K562 (cell line): ENCODE results near the gene RELCH. TPM values are rescaled to one million over a fixed set of nuclear protein-coding genes. Genes with fewer than 3 reads are reported as not detected.

ENCODE experiments used
- CEBPG ChIP-seq, 3 experiments: fragments of 200-800 bp in 1 of 3; sonication (Bioruptor generic) in 1 of 3; sonication (generic) in 1 of 3; formaldehyde crosslinking in 1 of 3; IDR thresholded peaks in 2 of 3; conservative IDR thresholded peaks in 1 of 3; 2 replicates each; pipeline versions ENCODE4 v1.6.1 to v1.8.0; 2016 to 2022; ENCODE audit warnings: missing compliant biosample characterization in 2 of 3, missing genetic modification characterization in 2 of 3, mild to moderate bottlenecking in 1 of 3, missing genetic modification reagents in 1 of 3
- DEAF1 ChIP-seq: fragments of 450-650 bp; formaldehyde crosslinking; IDR thresholded peaks from 2 replicates; pipeline ENCODE4 v1.4.0; 2020; ENCODE audit warnings: mild to moderate bottlenecking, moderate library complexity
- MTA2 ChIP-seq: fragments of 450-650 bp; IDR thresholded peaks from 2 replicates; pipeline ENCODE4 v1.6.1; 2016; ENCODE audit warnings: low read depth
- PHF21A ChIP-seq: fragments of 450-650 bp; IDR thresholded peaks from 2 replicates; pipeline ENCODE4 v1.6.1; 2017; ENCODE audit warnings: low read depth, borderline replicate concordance
- PRDM10 ChIP-seq: fragments of 450-650 bp; IDR thresholded peaks from 2 replicates; pipeline ENCODE4 v1.6.1; 2018; ENCODE audit not compliant: partially characterized antibody
- RAD21 ChIP-seq, 2 experiments: fragments of 250-450 bp in 1 of 2; fragments of 450-650 bp in 1 of 2; sonication (Bioruptor Pico) in 1 of 2; formaldehyde crosslinking in 1 of 2; IDR thresholded peaks in 1 of 2; conservative IDR thresholded peaks in 1 of 2; 2 replicates each; pipeline versions ENCODE4 v1.4.0 to v1.8.0; 2020 to 2022; ENCODE audit warnings: mild to moderate bottlenecking in 2 of 2, moderate library complexity in 1 of 2
- U2AF1 ChIP-seq: fragments of 200-400 bp; formaldehyde crosslinking; optimal IDR thresholded peaks from 2 replicates; pipeline ENCODE3; 2017; ENCODE audit warnings: mild to moderate bottlenecking, low read depth, low read length, moderate library complexity
- ZBTB17 ChIP-seq: fragments of 450-650 bp; formaldehyde crosslinking; IDR thresholded peaks from 2 replicates; pipeline ENCODE4 v1.4.0; 2020; ENCODE audit warnings: mild to moderate bottlenecking
- ZFP91 ChIP-seq: sonication (generic); formaldehyde crosslinking; IDR thresholded peaks from 2 replicates; pipeline ENCODE4 v1.8.0; 2022; ENCODE audit warnings: mild to moderate bottlenecking, missing genetic modification reagents
- ZNF133 ChIP-seq: fragments of 250-450 bp; sonication (Bioruptor Pico); IDR thresholded peaks from 2 replicates; pipeline ENCODE4 v1.4.0; 2020; ENCODE audit warnings: mild to moderate bottlenecking
- ZNF444 ChIP-seq: fragments of 250-450 bp; sonication (Bioruptor Pico); IDR thresholded peaks from 2 replicates; pipeline ENCODE4 v1.4.0; 2020; ENCODE audit warnings: mild to moderate bottlenecking, moderate library complexity
- ZNF589 ChIP-seq: fragments of 200-800 bp; sonication (Bioruptor generic); IDR thresholded peaks from 2 replicates; pipeline ENCODE4 v1.6.1; 2016; ENCODE audit warnings: low read depth, missing genetic modification characterization, missing compliant biosample characterization
- ZNF740 ChIP-seq, 3 experiments: fragments of 200-800 bp in 1 of 3; sonication (Bioruptor generic) in 1 of 3; sonication (generic) in 1 of 3; formaldehyde crosslinking in 1 of 3; IDR thresholded peaks; 2 replicates each; pipeline versions ENCODE4 v1.6.1 to v1.8.0; 2016 to 2022; ENCODE audit warnings: mild to moderate bottlenecking in 2 of 3, missing compliant biosample characterization in 2 of 3, missing genetic modification characterization in 2 of 3, missing genetic modification reagents in 1 of 3
- polyA plus RNA-seq, 8 experiments: library from polyadenylated mRNA; depleted of rRNA in 4 of 8; stranded (reverse) in 5 of 8; unstranded in 3 of 8; fragments of >200 nt; fragmentation: Nextera tagmentation in 2 of 8; fragmentation: Illumina TruSeq in 1 of 8; extraction: Ambion mirVana in 2 of 8; extraction: Trizol in 1 of 8; gene quantifications; 2 replicates each; pipeline versions ENCODE4 v1.2.1 to v1.2.3, GENCODE V29; 2011 to 2014; ENCODE audit warnings: inconsistent platforms in 1 of 8, missing spikeins in 1 of 8
- total RNA-seq, 7 experiments: library from RNA; depleted of rRNA in 6 of 7; stranded (reverse); fragments of >200 nt in 6 of 7; fragmentation: Illumina TruSeq in 2 of 7; extraction: Trizol in 2 of 7; gene quantifications; 2 replicates each; pipeline versions ENCODE4 v1.2.1 to v1.2.3, GENCODE V29; 2011 to 2021; ENCODE audit warnings: low replicate concordance in 1 of 7

RELCH gene
- total and polyA plus RNA-seq, 9 of the 15 experiments (the other 6 are each of a cell fraction or from before 2014, with no cell fraction given) = 1.4 to 13.6 (median 7.6) TPM

GRCh38 chr18:62186774-62187542, at the start of gene RELCH, which contains the start of gene PIGN (continued):
- TF ChIP-seq PRDM10 = no peak
- TF ChIP-seq ZBTB17 = no peak
- no peak for TF ChIP-seq U2AF1
- no peak for TF ChIP-seq PHF21A
- no peak for TF ChIP-seq ZNF740 (CRISPR knock-in tag; IDR thresholded peaks at IDR 0.05)
- TF ChIP-seq ZNF740 (tag; IDR thresholded peaks at IDR 0.05) = no peak
- no peak for TF ChIP-seq ZFP91 (CRISPR knock-in tag)
- TF ChIP-seq MTA2 = no peak
- no peak for TF ChIP-seq DEAF1 (CRISPR knock-in tag)
- TF ChIP-seq ZNF133 (CRISPR knock-in tag) = no peak
- no peak for TF ChIP-seq RAD21 (CRISPR knock-in tag; conservative IDR thresholded peaks at IDR 0.05 in 1 of 2, IDR thresholded peaks at IDR 0.05 in 1 of 2)
- TF ChIP-seq CEBPG (CRISPR knock-in tag; IDR thresholded peaks at IDR 0.05) = no peak
- no peak for TF ChIP-seq CEBPG (tag; conservative IDR thresholded peaks at IDR 0.05 in 1 of 2, IDR thresholded peaks at IDR 0.05 in 1 of 2)
- no peak for TF ChIP-seq ZNF589 (CRISPR knock-in tag)
- TF ChIP-seq ZNF444 = no peak
